Right lung (tissue), 10 donors: ENCODE measurements around the gene TTYH2. TPM values are rescaled to one million over a fixed set of nuclear protein-coding genes. Genes with fewer than 3 reads are reported as not detected.
"Not testable (repeated sequence)": the region's sequence is repeated elsewhere in the genome, so short reads cannot be mapped to it uniquely, and the experiment has no call there.

Experiments
- DNase-seq, 2 donors: peaks; one replicate each; pipeline ENCODE4 v3.0.0-alpha.2; 2013
- long read RNA-seq, 8 donors: transcript quantifications; one replicate each; lab custom pipeline, GENCODE V29; 2026
- polyA plus RNA-seq, 5 donors: library from polyadenylated mRNA; unstranded; fragments of 120-200 nt; gene quantifications; one replicate each; pipeline versions ENCODE4 v1.2.1 to v1.2.3, GENCODE V29; 2013; ENCODE audit warnings: inconsistent platforms in 1 of 5, low replicate concordance in 1 of 5; ENCODE audit not compliant: insufficient read length in 5 of 5, insufficient read depth in 1 of 5

Gene TTYH2, protein sequence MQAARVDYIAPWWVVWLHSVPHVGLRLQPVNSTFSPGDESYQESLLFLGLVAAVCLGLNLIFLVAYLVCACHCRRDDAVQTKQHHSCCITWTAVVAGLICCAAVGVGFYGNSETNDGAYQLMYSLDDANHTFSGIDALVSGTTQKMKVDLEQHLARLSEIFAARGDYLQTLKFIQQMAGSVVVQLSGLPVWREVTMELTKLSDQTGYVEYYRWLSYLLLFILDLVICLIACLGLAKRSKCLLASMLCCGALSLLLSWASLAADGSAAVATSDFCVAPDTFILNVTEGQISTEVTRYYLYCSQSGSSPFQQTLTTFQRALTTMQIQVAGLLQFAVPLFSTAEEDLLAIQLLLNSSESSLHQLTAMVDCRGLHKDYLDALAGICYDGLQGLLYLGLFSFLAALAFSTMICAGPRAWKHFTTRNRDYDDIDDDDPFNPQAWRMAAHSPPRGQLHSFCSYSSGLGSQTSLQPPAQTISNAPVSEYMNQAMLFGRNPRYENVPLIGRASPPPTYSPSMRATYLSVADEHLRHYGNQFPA
- 10 to 100 TPM; 11.7 to 27.1 (median 19.9) TPM for polyA plus RNA-seq
- long read RNA-seq, donor 1, transcript TTYH2-201 (14 exons, 3,490 nt) = major isoform, 5 of 5 reads
- long read RNA-seq, donor 1, partial matches to known transcripts = 0 of 5 reads
- long read RNA-seq, donor 1, other reads (novel, unspliced or antisense) = 0 of 5 reads
- long read RNA-seq, donor 2, partial matches to known transcripts = 0 of 3 reads
- long read RNA-seq, donor 2, other reads (novel, unspliced or antisense) = 0 of 3 reads
- long read RNA-seq, donor 3, partial matches to known transcripts = 14 of 16 reads
- long read RNA-seq, donor 3, other reads (novel, unspliced or antisense) = 0 of 16 reads
- long read RNA-seq, donor 4, partial matches to known transcripts = 12 of 17 reads
- long read RNA-seq, donor 4, other reads (novel, unspliced or antisense) = 0 of 17 reads
- long read RNA-seq, donor 5, partial matches to known transcripts = 11 of 13 reads
- long read RNA-seq, donor 5, other reads (novel, unspliced or antisense) = 0 of 13 reads
- long read RNA-seq, donor 6, partial matches to known transcripts = 5 of 7 reads
- long read RNA-seq, donor 6, other reads (novel, unspliced or antisense) = 0 of 7 reads
- long read RNA-seq, donor 7, transcript TTYH2-201 (14 exons, 3,490 nt) = major isoform, 5 of 13 reads
- long read RNA-seq, donor 7, partial matches to known transcripts = 7 of 13 reads
- long read RNA-seq, donor 7, other reads (novel, unspliced or antisense) = 0 of 13 reads
- long read RNA-seq, donor 8, partial matches to known transcripts = 0 of 1 reads
- long read RNA-seq, donor 8, other reads (novel, unspliced or antisense) = 0 of 1 reads

DNA sequence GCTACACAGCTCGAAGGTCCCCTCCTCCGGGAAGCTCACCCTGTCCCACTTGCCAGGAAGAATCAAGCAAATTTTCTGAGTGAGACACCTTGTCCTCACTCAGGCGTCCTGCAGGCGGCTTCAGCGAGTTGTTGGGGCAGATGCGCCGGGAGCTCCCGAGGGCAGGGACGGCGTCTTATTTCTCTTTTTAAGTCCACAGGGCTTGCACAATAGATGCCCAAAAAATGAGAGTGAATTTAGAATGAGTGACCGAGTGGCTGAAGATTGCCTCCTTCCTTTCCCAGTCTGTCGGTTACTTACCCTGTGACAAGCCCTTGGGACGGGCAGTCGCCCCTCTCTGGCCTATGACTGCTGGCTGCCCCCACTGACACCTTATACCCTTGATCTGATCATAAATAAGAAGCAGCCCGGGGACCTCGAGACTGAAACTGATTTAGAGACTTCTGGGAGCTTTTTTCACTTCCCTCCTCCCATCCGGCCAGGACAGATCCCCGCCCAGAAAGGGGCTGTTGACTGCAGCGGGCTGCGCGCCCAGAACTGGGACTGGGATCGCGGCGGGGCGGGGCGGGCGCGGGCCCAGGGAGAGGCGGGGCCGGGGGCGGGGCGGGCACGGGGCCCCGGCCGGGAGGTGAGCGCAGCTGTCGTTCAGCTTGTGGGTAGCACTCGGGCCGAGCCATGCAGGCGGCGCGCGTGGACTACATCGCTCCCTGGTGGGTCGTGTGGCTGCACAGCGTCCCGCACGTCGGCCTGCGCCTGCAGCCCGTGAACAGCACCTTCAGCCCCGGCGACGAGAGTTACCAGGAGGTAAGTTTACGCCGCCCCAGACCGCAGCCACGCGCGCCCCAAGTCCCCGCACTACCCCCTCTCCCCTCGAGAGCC lies at the start of gene TTYH2:
TSS of gene TTYH2 (plus strand) at position 659 of the 879 bp plus-strand sequence. CDS start at position 676, 17 bp downstream.
- DNase-seq = peak; percentile 86 to 87

DNA sequence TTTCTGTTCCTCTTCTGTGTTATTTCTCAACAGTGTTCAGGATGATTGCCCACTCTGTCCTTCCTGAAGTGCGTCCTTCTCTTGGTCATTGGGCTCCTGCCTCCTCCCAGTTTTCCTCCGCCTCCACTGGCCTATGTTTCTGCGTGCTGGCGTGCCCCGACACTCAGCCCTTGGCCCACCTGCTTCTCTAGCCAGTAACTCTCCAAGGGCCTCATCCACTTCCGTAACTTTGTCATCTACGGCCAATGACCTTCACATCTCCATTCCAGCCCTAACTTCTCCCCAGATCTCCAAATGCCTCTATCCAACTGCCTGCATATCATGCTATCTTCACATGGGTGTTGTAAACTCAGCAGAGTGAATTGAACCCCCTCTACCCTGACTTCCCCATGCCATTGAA lies 49.5 kb upstream of the TTYH2 start:
- DNase-seq = no peak

DNA sequence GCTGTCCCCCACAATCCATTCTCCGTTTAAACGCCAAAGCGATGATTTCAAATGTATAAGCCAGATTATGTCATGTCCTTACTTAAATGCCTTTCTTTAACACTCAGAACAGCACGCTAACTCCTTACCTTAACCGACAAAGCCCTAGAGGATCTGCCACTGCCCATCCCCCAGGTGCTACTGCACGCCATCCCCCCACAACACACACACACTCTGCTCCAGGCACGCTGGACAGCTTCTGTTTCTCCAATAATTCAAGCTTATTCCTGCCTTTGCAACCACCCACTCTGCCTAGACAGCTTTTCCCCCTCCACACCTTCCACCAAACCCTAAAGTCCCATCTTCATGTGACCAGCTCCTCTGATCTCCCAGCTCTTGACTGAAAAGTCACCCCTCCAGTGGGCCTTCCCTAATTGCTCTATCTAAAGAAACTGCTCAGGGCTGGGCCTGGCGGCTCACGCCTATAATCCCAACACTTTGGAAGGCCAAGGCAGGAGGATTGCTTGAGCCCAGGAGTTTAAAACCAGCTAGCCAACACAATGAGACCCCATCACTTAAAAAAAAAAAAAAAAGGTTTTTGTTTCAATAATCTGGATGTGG lies 48.8 kb upstream of the TTYH2 start:
- no peak for DNase-seq

DNA sequence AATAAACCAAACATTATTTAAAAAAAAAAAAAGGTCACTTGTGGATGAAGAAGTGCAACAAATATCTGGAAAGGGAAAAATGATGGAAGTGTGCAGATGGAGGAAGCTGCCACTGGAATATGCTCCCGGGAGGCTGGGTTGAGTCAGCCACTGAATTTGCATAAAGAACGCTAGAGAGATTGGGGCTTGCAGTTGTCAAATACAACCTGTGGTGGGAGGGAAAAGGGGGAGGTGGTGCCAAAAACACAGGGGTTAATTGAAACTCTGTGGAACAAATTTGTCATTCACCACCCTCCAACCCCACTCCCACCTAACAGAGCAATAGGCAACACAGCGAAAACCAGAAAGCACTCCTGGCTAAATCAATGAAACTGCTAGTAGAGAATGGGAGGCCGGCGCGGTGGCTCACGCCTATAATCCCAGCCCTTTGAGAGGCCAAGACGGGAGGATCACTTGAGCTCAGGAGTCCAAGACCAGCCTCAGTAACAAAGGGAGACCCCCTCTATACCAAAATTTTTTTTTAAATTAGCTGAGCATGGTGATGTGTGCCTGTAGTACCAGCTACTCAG lies 47.5 kb upstream of the TTYH2 start:
- no peak for DNase-seq

DNA sequence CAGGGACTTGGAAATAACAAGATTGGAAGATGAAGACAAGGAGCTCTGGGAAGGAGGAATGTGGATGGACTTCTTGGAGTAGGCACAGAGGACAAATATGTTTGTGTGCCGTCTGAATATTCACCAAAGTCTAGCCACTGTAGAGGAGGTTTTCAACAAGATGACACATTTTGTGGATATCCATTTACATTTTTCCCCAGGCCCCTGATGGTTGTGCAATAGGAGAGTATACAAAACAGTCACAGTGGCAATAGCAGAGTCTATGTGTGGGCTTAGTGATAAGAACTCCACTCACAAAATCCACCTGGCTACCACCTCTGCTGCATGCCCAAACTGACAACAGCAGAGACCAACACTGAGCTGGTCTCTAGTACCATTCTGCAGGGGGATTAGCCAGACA lies 42.4 kb upstream of the TTYH2 start:
- DNase-seq = no peak

DNA sequence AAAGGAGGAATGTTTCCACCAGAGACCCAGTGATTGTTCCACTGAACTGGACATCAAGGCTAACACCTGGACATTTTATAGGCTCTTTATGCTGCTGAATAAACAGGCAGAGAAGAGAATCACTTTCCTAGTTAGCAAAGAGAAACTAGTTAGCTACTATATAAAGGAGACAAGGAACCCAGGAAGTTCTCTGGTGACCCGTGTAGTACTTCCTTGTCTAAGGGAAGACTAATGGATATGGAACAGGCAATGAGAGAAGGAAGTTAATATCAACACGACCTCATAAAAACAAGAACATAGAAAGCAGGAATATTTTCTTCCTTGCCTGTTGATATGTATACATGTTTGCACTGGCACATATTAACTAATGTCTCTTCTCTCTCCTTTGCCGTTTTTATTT lies 40.7 kb upstream of the TTYH2 start:
- no peak for DNase-seq

DNA sequence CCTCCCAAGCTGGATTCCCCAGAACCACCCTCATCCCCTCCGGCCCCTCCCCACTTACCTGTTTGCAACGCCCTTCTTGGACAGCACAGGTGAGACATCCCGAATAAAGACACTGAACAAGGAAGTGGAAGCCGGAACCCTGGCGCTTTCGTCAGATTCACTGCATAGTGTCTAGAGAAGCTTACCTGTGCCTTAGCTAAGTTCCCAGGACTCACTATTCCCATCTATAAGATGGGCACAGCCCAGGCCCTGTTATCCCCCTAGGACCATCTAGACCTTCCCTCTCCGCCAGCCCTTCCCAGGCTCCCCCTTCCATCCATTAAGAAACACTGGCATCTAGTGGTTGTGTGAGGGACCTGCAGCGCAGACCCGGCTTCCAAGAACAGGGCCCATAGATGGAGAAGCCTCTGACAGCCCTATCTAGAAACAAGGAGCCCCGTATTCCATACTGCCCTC lies 36.8 kb upstream of the TTYH2 start:
- peak; percentile 38 to 56 for DNase-seq

DNA sequence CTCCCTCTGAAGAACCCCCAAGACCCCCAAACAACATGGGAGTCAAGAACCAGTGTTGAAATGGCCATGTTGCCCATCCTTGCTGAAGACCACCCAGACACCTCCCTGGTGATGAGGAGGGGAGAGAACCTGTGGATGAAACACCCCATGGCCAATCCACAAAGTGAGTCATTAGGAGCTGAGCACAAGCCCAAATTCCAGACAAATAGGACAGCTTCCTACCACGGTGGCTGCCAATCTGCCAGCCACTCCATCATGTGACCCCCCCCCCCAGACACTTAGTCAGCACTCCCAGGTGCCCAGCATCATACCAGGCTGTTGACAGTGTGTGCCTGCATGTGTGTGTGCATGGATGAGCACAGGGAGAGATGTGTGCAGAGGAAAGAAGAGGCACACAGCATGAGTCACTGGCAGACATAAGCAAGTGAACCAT lies 36.3 kb upstream of the TTYH2 start:
- no peak for DNase-seq

DNA sequence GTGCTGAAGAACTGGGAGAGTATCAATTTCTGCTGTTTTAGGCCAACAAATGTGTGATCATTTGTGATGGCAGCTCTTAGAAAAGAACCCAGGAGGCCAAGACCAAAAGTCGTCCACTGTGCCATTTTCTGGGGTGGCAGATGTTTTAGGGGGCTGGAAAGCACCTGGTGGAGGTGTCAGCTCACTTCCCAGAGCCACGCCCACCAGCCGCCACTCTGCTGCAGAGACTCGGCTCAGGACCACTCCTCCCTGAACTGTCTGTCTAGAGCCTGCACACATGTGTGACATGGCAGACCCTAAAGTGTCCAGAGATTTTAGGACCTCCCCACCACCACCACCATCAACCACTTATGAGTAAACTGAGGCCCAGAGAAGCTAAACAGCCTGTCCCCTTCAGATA lies 33.8 kb upstream of the TTYH2 start:
- no peak for DNase-seq

DNA sequence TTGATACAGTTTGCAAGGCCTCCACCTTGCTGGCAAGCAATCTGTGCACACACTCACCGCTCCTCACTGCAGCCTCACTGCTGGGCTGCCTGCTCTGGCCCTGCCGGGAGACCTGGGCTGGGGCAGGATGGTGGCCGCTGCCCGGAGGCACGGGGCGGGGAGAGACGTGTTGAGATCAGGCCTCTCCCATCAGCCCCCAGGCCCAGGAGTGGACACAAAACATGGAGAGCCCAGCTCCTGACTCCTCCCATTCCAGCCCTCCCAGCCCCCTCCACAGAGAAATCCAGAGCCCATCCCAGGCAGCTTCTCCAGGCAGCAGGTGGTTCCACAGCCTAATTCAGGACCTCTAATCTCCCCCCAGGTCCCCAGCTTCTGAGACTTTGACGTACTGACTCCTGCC lies 33.0 kb upstream of the TTYH2 start:
- no peak for DNase-seq

DNA sequence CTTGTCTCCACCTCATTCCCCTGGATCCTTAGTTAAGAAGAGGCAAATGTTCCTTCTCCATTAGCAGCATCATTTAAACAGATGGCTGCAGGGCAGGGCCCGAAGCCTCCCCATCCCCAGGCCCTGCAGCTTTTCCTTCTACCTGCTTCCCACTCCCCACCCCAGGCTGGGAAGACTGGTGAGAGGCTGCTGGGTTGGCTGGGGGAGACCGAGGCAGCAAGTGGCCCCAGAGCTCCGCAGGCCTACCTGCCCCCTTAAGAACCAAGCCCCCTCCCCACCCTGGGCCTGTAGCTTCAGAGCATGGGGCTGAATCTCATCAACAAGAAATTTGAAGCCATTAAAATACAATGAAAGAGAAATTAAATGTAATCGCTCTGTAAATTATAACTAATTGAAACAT lies 32.0 kb upstream of the TTYH2 start:
- DNase-seq = no peak

DNA sequence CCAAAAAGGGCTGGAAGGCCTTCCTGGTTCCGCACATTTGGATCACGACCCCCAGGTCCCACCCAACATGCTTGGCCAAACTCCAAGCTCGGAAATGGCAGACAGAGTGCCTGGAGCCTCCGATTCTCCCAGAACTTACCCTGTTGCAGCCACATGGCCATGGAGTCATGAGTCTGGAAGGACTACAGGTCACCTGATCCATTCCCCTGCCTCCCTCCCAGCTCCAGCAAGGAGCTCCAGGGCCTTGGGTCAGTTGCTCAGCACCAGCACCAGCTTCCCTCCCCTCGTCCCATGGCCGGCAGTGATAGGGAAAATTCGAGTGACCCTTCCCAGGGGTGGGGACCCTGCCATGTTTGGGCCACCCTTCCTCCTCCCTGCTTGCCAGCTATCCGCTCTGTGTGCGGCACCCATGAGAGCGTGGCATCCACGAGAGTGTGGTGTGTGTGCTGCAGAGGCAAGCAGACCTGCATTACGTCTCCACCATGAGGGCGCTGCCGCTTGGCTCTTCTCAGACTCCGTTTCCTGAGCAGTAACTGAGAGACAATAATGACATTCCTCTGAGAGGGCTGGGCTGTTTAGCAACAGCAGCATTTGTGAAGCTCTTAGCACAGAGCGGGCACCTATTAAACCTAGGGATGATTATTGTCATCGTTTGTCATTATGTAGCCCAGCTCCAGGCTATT lies 31.2 kb upstream of the TTYH2 start:
- no peak for DNase-seq

DNA sequence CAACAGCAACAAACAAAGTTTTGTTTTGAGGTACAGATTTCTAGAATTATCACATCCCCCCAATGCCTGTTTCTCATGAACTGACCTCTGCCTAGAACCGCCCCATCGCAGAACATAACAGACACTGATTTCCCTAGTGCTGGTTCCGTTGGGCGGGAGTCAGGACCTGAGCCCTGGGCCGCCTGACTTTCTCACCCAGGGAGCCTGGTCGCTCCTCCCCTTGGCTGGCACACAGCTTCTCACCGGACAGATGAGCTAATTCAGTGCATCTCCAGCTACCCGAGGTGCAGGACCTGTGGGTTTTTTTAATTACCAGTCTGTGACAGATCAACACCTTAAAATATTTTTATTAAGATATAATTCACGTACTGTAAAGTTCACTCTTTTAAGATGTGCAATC lies 30.0 kb upstream of the TTYH2 start:
- no peak for DNase-seq

DNA sequence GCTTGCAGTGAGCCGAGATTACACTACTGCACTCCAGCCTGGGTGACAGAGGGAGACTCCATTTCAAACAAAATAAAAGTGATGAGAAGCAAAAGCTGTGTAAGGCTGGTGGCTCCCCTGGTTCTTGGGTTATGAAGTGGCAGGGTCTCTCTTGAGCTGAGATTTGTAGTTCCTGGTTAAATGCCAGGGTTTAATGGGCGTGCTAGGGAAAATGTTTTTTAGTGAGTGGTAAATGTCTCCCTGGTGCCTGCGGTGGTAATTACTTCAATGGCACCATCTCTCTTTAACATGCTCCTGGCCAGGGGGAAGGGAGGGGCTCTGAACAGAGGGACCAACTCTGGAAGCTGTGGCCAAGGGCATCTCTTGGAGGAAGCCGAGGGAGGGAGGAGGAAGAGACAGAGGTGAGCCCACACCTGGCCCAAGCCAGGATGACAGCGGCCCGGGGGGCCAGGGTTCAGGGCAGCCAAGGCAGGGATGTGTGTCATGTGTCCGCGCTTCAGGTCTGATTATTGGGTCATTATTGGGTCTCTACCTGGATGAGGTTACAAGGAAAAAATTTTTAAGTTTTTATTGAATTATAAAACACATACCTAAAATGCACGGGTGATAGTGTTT lies 27.7 kb upstream of the TTYH2 start:
- DNase-seq = no peak

DNA sequence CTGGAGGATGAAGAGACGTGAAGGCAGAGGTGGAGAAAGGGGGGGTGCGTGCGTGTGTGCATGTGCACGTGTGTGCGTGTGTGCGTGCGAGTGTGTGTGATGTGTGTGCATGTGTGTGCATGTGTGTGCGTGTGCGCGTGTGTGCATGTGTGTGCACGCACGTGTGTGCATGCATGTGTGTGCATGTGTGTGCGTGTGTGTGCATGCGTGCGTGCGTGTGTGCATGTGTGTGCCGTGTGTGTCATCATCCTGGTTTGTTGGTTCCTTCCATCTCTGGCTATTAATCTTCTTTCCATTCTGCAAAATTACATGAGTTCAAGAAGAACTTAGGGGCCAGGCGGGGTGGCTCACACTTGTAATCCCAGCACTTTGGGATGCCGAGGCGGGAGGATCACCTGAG lies 26.9 kb upstream of the TTYH2 start:
- DNase-seq = no peak

DNA sequence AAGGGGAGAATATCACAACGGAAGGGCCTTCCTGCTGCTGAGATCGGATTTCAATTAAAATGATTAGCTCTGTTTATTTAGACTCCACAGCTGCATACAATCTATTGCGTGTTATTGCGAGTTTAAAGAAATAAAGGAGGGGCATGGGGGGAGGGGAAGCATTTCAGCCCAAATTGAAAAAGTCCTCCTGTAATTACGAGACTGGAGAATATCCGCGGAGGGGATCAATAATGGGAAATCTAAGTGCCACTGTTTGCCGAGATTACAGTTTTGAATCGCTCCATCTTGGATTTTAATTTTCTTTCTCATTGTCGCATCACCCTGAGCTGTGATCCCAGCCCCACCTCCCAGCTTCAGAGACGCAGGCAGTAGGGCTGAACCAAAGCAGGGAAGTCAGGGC lies 25.6 kb upstream of the TTYH2 start:
- no peak for DNase-seq

DNA sequence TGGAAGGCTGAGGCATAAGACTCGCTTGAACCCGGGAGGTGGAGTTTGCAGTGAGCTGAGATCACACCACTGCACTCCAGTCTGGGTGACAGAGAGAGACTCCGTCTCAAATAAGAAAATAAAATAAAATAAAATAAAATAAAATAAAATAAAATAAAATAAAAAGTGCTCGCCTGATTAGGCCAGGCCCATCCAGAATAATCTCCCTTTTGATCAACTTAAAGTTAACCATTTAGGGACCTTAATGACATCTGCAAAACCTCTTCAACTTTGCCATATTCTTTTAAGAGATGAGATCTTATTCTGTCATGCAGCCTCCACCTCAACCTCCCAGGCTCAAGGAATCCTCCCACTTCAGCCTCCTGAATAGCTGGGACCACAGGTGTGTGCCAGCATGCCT lies 24.7 kb upstream of the TTYH2 start:
- DNase-seq = not testable (repeated sequence)

DNA sequence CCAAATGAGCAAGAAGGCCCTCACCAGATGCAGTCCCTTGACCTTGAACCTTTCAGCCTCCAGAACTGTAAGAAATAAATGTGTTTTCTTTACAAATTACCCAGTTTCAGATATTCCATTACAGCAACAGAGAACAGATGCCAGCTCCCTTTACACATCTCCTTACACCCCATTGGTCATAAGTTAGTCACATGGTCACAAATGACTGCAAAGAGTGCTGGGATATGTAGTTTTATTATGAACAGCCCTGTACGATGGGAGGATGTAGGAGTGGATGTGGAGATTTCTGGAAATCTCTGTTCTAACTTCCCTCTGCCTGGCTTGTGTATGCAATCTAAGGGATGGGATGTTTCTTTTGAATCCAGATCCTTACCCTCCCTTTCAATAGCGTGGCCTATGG lies 23.2 kb upstream of the TTYH2 start:
- no peak for DNase-seq
